GM10847 (cell line): Measurements from ENCODE around the gene LAG3.

Experiments
- POLR2A ChIP-seq: IDR thresholded peaks from 2 replicates; pipeline ENCODE4 v1.6.1; 2011; ENCODE audit not compliant: insufficient read length; ENCODE audit errors: extremely low read depth

Gene LAG3

GRCh38 chr12:6778217-6778573 is 5.9 kb downstream of the LAG3 start:
- TF ChIP-seq POLR2A, result no peak

- TF ChIP-seq POLR2A, result no peak
These were observed 6.5 kb downstream of the LAG3 start for GRCh38 chr12:6778574-6779550.

GRCh38 chr12:6779708-6780432 is 7.5 kb downstream of the LAG3 start:
- no peak for TF ChIP-seq POLR2A

- no peak for TF ChIP-seq POLR2A
These were observed 8.3 kb downstream of the LAG3 start for GRCh38 chr12:6780573-6780972.

- TF ChIP-seq POLR2A, result no peak
These were observed 9.8 kb downstream of the LAG3 start for GRCh38 chr12:6782119-6782518.

GRCh38 chr12:6782850-6783566 is 10.7 kb downstream of the LAG3 start:
- no peak for TF ChIP-seq POLR2A

- TF ChIP-seq POLR2A, result no peak
These were observed 11.5 kb downstream of the LAG3 start for GRCh38 chr12:6783828-6784227.

GRCh38 chr12:6784296-6784695 is 12.0 kb downstream of the LAG3 start:
- TF ChIP-seq POLR2A, result no peak

- TF ChIP-seq POLR2A, result no peak
These were observed 12.4 kb downstream of the LAG3 start for GRCh38 chr12:6784761-6785160.

GRCh38 chr12:6786416-6787094 is 14.2 kb downstream of the LAG3 start:
- no peak for TF ChIP-seq POLR2A

- no peak for TF ChIP-seq POLR2A
These were observed 15.0 kb downstream of the LAG3 start for GRCh38 chr12:6787309-6787708.

- no peak for TF ChIP-seq POLR2A
These were observed 16.9 kb downstream of the LAG3 start, which contains the start of gene CD4 for GRCh38 chr12:6788972-6789924. Gene CD4 (plus strand): TSS chr12:6789528. CDS start chr12:6800139, 10,611 bp downstream.

GRCh38 chr12:6790496-6791150 is 18.3 kb downstream of the LAG3 start:
- TF ChIP-seq POLR2A, result no peak
